ENCODE results near the gene TSPAN3. TPM values are rescaled to one million over a fixed set of nuclear protein-coding genes. Genes with fewer than 3 reads are reported as not detected.

The TSPAN3 gene
- total and polyA plus RNA-seq, 10 of the 15 experiments (the other 5 are each of a cell fraction or from before 2014, with no cell fraction given), result 18.9 to 114 (median 57.2) TPM

DNA sequence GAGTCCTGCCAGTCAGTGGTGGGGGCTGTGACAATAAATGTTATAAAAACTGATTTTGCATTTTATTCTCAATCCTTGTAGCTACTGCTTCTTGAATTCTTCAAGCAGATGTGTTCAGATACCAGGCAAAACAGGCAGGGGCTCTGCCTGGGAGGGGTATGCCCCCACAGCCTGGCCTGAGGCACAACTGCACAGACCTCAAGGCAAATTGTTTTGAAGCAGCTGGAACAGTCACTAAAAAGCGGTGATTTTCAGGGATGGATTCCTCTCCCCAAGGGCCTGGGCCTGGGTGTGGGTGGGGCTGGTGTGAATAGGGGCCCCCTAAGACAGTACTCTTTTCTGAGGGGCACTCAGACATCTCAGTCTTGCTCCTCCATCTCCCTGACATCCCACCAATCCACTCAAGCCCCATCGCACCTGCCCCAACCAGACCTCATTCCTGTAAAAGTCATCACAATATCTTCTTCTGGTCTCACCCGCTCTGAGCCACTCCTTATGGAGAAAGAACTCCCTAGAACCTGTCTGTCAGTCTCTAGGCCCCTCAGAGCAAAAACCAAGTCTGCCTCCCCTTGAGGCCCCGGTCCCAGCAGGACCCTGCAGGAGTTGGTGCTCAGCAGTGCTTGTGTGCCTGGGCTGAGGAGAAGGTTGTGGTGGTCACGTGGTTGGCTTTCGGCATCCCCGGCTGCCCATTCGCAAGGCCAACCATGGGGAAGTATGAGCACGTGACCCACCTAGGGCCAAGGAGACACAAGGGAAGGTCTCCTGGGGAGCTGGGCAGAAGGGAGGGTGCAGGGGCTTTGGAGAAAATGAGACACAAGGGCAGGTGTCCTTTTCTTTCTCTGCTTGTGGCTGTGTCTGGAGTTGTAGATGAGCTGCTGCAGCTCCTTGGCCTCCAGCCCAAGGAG lies 78.9 kb downstream of the TSPAN3 start:
- Histone ChIP-seq H3K9me3 (replicated peaks; ENCODE audit: control insufficient read depth, insufficient read depth, low read length) (no peaks in the 10 kb centered on the region), H4K20me1 (ENCODE audit: control insufficient read depth, insufficient read depth) (no peaks in the 10 kb centered on the region), H3K36me3 (ENCODE audit: control insufficient read depth in 2 of 2, insufficient read depth in 2 of 2, low read length in 1 of 2) (no peaks in the 10 kb centered on the region), H3K4me2 (ENCODE audit: control insufficient read depth, insufficient read depth) (no peak overlapping the region), H3K4me3 (no peak overlapping the region), H3K4me1 (ENCODE audit: control insufficient read depth, insufficient read depth, low read length) (peaks cover 45% of the 10 kb centered on the region), H3K9ac (ENCODE audit: control insufficient read depth, insufficient read depth, low read length) (no peak overlapping the region), H2AFZ (ENCODE audit: control insufficient read depth, low read depth, low read length) (no peak overlapping the region), H3K27ac (ENCODE audit: control insufficient read depth, insufficient read depth) (no peak overlapping the region), H3K79me2 (ENCODE audit: control insufficient read depth, insufficient read depth, low read length) (peaks cover 6% of the 10 kb centered on the region), H3K27me3 (replicated peaks in 1 of 2; ENCODE audit: control insufficient read depth in 2 of 2, insufficient read depth in 2 of 2, low read length in 1 of 2) (no peaks in the 10 kb centered on the region)
- BruUV-seq (replicated peaks), result no TSS peak
- intact Hi-C loops (cut with micrococcal nuclease; ENCODE audit: unreplicated experiment), result no loop called here
- FAIRE-seq, result no peak
- DNase-seq (ENCODE audit: low read depth, low spot score), result no peak
- no peak for TF ChIP-seq LARP7 (IDR thresholded peaks at IDR 0.05)
- TF ChIP-seq BHLHE40 (IDR thresholded peaks at IDR 0.05; ENCODE audit: borderline replicate concordance in 1 of 2, low read depth in 2 of 2, low read length in 1 of 2), result peak in 1 of 2 experiments; percentile 33; a peak in 1 of 4 replicates
- TF ChIP-seq CREB1 (IDR thresholded peaks at IDR 0.05; ENCODE audit: low read depth), result no peak
- TF ChIP-seq, protein P1, sequence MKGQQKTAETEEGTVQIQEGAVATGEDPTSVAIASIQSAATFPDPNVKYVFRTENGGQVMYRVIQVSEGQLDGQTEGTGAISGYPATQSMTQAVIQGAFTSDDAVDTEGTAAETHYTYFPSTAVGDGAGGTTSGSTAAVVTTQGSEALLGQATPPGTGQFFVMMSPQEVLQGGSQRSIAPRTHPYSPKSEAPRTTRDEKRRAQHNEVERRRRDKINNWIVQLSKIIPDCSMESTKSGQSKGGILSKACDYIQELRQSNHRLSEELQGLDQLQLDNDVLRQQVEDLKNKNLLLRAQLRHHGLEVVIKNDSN (IDR thresholded peaks at IDR 0.05; ENCODE audit: borderline replicate concordance, extremely low read length, insufficient read depth, low read depth, low read length), result no peak
- no peak for TF ChIP-seq CHD1 (IDR thresholded peaks at IDR 0.05; ENCODE audit: low read depth, low read length)
- no peak for ATAC-seq
- ChIA-PET POLR2A (interaction anchor here (0.7 to 4.4 kb wide), 2 partner anchors 14 to 16 kb away, joined by 3 to 19 read pairs; no protein-coding TSS in a partner anchor), RAD21 (ENCODE audit: unreplicated experiment) (interaction anchor here (0.7 kb wide), 1 partner anchor 16 kb away, joined by 3 read pairs; no protein-coding TSS in a partner anchor), CTCF (interaction anchor here (0.8 to 1.2 kb wide), 4 partner anchors 15 to 196 kb away, joined by 3 read pairs; no protein-coding TSS in a partner anchor), SMC1A (ENCODE audit: uncharacterized antibody, unreplicated experiment) (interaction anchor here (0.9 to 1.1 kb wide), 3 partner anchors 13 to 25 kb away, joined by 3 read pairs; no protein-coding TSS in a partner anchor)
- in situ Hi-C loops (cut with MboI), result no loop called here
- 93% methylated on average over 9 of the region's 9 CpGs for WGBS (ENCODE audit: insufficient coverage, insufficient replicate concordance, low lambda C conversion rate, missing lambda C conversion rate)

Other genes starting within 250 kb of the TSPAN3 start
- gene SCAPER, start 165.8 kb downstream of the TSPAN3 start, total RNA-seq (2014; rRNA removed), result 4.1 and 5.6 TPM in 2 replicates
- 5.4 and 6.2 TPM in 2 replicates for gene SCAPER, start 165.8 kb downstream of the TSPAN3 start, total RNA-seq (2014; rRNA removed; fragmentation: Illumina TruSeq; extraction: Trizol)
- 4.9 and 5.7 TPM in 2 replicates for gene SCAPER, start 165.8 kb downstream of the TSPAN3 start, total RNA-seq (2021)
- gene SCAPER, start 165.8 kb downstream of the TSPAN3 start, polyA plus RNA-seq (2011; rRNA removed), result 1.9 and 2.1 TPM in 2 replicates
- gene SCAPER, start 165.8 kb downstream of the TSPAN3 start, polyA plus RNA-seq (2014; fragmentation: Illumina TruSeq; extraction: Trizol), result 3.4 and 3.8 TPM in 2 replicates
- gene SCAPER, start 165.8 kb downstream of the TSPAN3 start, polyA plus RNA-seq (2014; fragmentation: Nextera tagmentation; extraction: Ambion mirVana), result 1 to 10 TPM; 2.3 to 3.7 TPM
- gene SCAPER, start 165.8 kb downstream of the TSPAN3 start, polyA plus RNA-seq (2014; rRNA removed), result 1.0 and 1.2 TPM in 2 replicates
- 1 to 10 TPM; 7.4 to 7.7 TPM for gene SCAPER, start 165.8 kb downstream of the TSPAN3 start, polyA plus RNA-seq (2016; fragmentation: Nextera tagmentation; extraction: Ambion mirVana)
- gene RCN2, start 139.4 kb downstream of the TSPAN3 start, total RNA-seq (2014; rRNA removed), result 5.0 and 6.0 TPM in 2 replicates
- 12.1 and 12.9 TPM in 2 replicates for gene RCN2, start 139.4 kb downstream of the TSPAN3 start, total RNA-seq (2014; rRNA removed; fragmentation: Illumina TruSeq; extraction: Trizol)
- gene RCN2, start 139.4 kb downstream of the TSPAN3 start, total RNA-seq (2021), result 7.3 and 7.9 TPM in 2 replicates
- gene RCN2, start 139.4 kb downstream of the TSPAN3 start, polyA plus RNA-seq (2011; rRNA removed), result 27.5 and 49.7 TPM in 2 replicates
- gene RCN2, start 139.4 kb downstream of the TSPAN3 start, polyA plus RNA-seq (2014; fragmentation: Illumina TruSeq; extraction: Trizol), result 13.5 and 15.9 TPM in 2 replicates
- 10 to 100 TPM in 1 of 2 experiments, 1 to 10 TPM in 1; 4.9 to 12.8 TPM for gene RCN2, start 139.4 kb downstream of the TSPAN3 start, polyA plus RNA-seq (2014; fragmentation: Nextera tagmentation; extraction: Ambion mirVana)
- gene RCN2, start 139.4 kb downstream of the TSPAN3 start, polyA plus RNA-seq (2014; rRNA removed), result 11.6 and 12.7 TPM in 2 replicates
- 10 to 100 TPM; 37.2 to 41.0 TPM for gene RCN2, start 139.4 kb downstream of the TSPAN3 start, polyA plus RNA-seq (2016; fragmentation: Nextera tagmentation; extraction: Ambion mirVana)
- gene PSTPIP1, start 76.0 kb downstream of the TSPAN3 start, total RNA-seq (2014; rRNA removed), result 20.1 and 22.6 TPM in 2 replicates
- 11.2 and 12.0 TPM in 2 replicates for gene PSTPIP1, start 76.0 kb downstream of the TSPAN3 start, total RNA-seq (2014; rRNA removed; fragmentation: Illumina TruSeq; extraction: Trizol)
- 28.6 and 29.3 TPM in 2 replicates for gene PSTPIP1, start 76.0 kb downstream of the TSPAN3 start, total RNA-seq (2021)
- gene PSTPIP1, start 76.0 kb downstream of the TSPAN3 start, polyA plus RNA-seq (2011; rRNA removed), result 2.4 and 3.9 TPM in 2 replicates
- 1.8 and 8.8 TPM in 2 replicates for gene PSTPIP1, start 76.0 kb downstream of the TSPAN3 start, polyA plus RNA-seq (2014; fragmentation: Illumina TruSeq; extraction: Trizol)
- 1 to 10 TPM in 1 of 2 experiments, under 1 TPM in 1; 0.50 to 5.7 TPM for gene PSTPIP1, start 76.0 kb downstream of the TSPAN3 start, polyA plus RNA-seq (2014; fragmentation: Nextera tagmentation; extraction: Ambion mirVana)
- 23.8 and 23.9 TPM in 2 replicates for gene PSTPIP1, start 76.0 kb downstream of the TSPAN3 start, polyA plus RNA-seq (2014; rRNA removed)
- gene PSTPIP1, start 76.0 kb downstream of the TSPAN3 start, polyA plus RNA-seq (2016; fragmentation: Nextera tagmentation; extraction: Ambion mirVana), result 10 to 100 TPM; 17.8 to 19.0 TPM